K562 (cell line): ENCODE results near the gene ZNF276. TPM values are rescaled to one million over a fixed set of nuclear protein-coding genes. Genes with fewer than 3 reads are reported as not detected.

Experiments
- CBFA2T2 ChIP-seq: fragments of 450-650 bp; conservative IDR thresholded peaks from 2 replicates; pipeline ENCODE4 v1.6.1; 2017; ENCODE audit warnings: mild to moderate bottlenecking
- CHD4 ChIP-seq: fragments of 200-600 bp; sonication (generic); IDR thresholded peaks from 3 replicates; pipeline ENCODE4 v1.6.1; 2012; ENCODE audit warnings: low read depth, mild to moderate bottlenecking, mixed read lengths, low read length, inconsistent platforms; ENCODE audit not compliant: insufficient read depth, insufficient replicate concordance, poor library complexity, severe bottlenecking
- CREM ChIP-seq: IDR thresholded peaks from 2 replicates; pipeline ENCODE4 v1.6.1; 2014; ENCODE audit warnings: antibody characterized with exemption, low read depth
- CTCFL ChIP-seq: IDR thresholded peaks from 2 replicates; pipeline ENCODE4 v1.6.1; 2011; ENCODE audit warnings: borderline replicate concordance, low read depth, mild to moderate bottlenecking, moderate library complexity, low read length; ENCODE audit not compliant: insufficient read depth, poor library complexity, severe bottlenecking
- DPF2 ChIP-seq: fragments of 450-650 bp; IDR thresholded peaks from 2 replicates; pipeline ENCODE4 v1.6.1; 2016
- ESRRB ChIP-seq: fragments of 250-450 bp; sonication (Bioruptor Pico); IDR thresholded peaks from 2 replicates; pipeline ENCODE4 v1.5.0; 2020; ENCODE audit warnings: mild to moderate bottlenecking, moderate library complexity, borderline replicate concordance
- ETV5 ChIP-seq: sonication (generic); formaldehyde crosslinking; IDR thresholded peaks from 2 replicates; pipeline ENCODE4 v1.4.0; 2020; ENCODE audit warnings: low read depth, mild to moderate bottlenecking, missing genetic modification reagents
- HDAC1 ChIP-seq, 2 experiments: fragments of 450-650 bp; IDR thresholded peaks; 2 replicates each; pipeline ENCODE4 v1.6.1; 2016 to 2017; ENCODE audit warnings: inconsistent platforms in 1 of 2, mild to moderate bottlenecking in 1 of 2, moderate library complexity in 1 of 2
- ILF3 ChIP-seq: fragments of 450-650 bp; IDR thresholded peaks from 2 replicates; pipeline ENCODE4 v1.6.1; 2018; ENCODE audit warnings: antibody characterized with exemption, mild to moderate bottlenecking, moderate library complexity, borderline replicate concordance
- MXI1 ChIP-seq: IDR thresholded peaks from 2 replicates; pipeline ENCODE4 v1.6.1; 2011; ENCODE audit warnings: low read depth, mild to moderate bottlenecking, improper control_type of control experiment, low read length
- NFYB ChIP-seq: IDR thresholded peaks from 2 replicates; pipeline ENCODE4 v1.6.1; 2011; ENCODE audit warnings: mild to moderate bottlenecking, moderate library complexity; ENCODE audit not compliant: insufficient read length; ENCODE audit errors: extremely low read depth
- SIN3A ChIP-seq, 2 experiments: fragments of 150-350 bp in 1 of 2; IDR thresholded peaks; 2 replicates each; pipeline ENCODE4 v1.6.1; 2011 to 2016; ENCODE audit warnings: borderline replicate concordance in 2 of 2, low read depth in 2 of 2, low read length in 2 of 2, mild to moderate bottlenecking in 2 of 2, moderate library complexity in 2 of 2; ENCODE audit not compliant: control insufficient read depth in 1 of 2
- TEAD2 ChIP-seq: fragments of 450-650 bp; IDR thresholded peaks from 2 replicates; pipeline ENCODE4 v1.6.1; 2016; ENCODE audit warnings: missing genetic modification characterization, control low read depth, missing compliant biosample characterization
- U2AF1 ChIP-seq: fragments of 200-400 bp; formaldehyde crosslinking; optimal IDR thresholded peaks from 2 replicates; pipeline ENCODE3; 2017; ENCODE audit warnings: mild to moderate bottlenecking, low read depth, low read length, moderate library complexity
- ZKSCAN8 ChIP-seq: fragments of 200-800 bp; sonication (Bioruptor generic); IDR thresholded peaks from 2 replicates; pipeline ENCODE4 v1.6.1; 2016; ENCODE audit warnings: missing genetic modification characterization, missing compliant biosample characterization
- ZNF512 ChIP-seq: IDR thresholded peaks from 2 replicates; pipeline ENCODE4 v1.6.1; 2016; ENCODE audit warnings: missing genetic modification characterization, missing compliant biosample characterization
- polyA plus RNA-seq, 8 experiments: library from polyadenylated mRNA; depleted of rRNA in 4 of 8; stranded (reverse) in 5 of 8; unstranded in 3 of 8; fragments of >200 nt; fragmentation: Nextera tagmentation in 2 of 8; fragmentation: Illumina TruSeq in 1 of 8; extraction: Ambion mirVana in 2 of 8; extraction: Trizol in 1 of 8; gene quantifications; 2 replicates each; pipeline versions ENCODE4 v1.2.1 to v1.2.3, GENCODE V29; 2011 to 2014; ENCODE audit warnings: inconsistent platforms in 1 of 8, missing spikeins in 1 of 8
- total RNA-seq, 7 experiments: library from RNA; depleted of rRNA in 6 of 7; stranded (reverse); fragments of >200 nt in 6 of 7; fragmentation: Illumina TruSeq in 2 of 7; extraction: Trizol in 2 of 7; gene quantifications; 2 replicates each; pipeline versions ENCODE4 v1.2.1 to v1.2.3, GENCODE V29; 2011 to 2021; ENCODE audit warnings: low replicate concordance in 1 of 7
- TF ChIP-seq, protein P1 (sequence below): fragments of 450-650 bp; formaldehyde crosslinking; IDR thresholded peaks from 2 replicates; pipeline ENCODE4 v1.4.0; 2022; ENCODE audit warnings: mild to moderate bottlenecking, moderate library complexity
- TF ChIP-seq, protein P2 (sequence below), 2 experiments: IDR thresholded peaks in 1 of 2; conservative IDR thresholded peaks in 1 of 2; 2 replicates each; pipeline ENCODE4 v1.6.1; 2016; ENCODE audit warnings: low read depth in 2 of 2, mild to moderate bottlenecking in 1 of 2, missing compliant biosample characterization in 1 of 2, missing genetic modification characterization in 1 of 2, moderate library complexity in 1 of 2

Gene ZNF276
- total and polyA plus RNA-seq, 9 of the 15 experiments (the other 6 are each of a cell fraction or from before 2014, with no cell fraction given): 0.49 to 43.9 (median 15.8) TPM

DNA sequence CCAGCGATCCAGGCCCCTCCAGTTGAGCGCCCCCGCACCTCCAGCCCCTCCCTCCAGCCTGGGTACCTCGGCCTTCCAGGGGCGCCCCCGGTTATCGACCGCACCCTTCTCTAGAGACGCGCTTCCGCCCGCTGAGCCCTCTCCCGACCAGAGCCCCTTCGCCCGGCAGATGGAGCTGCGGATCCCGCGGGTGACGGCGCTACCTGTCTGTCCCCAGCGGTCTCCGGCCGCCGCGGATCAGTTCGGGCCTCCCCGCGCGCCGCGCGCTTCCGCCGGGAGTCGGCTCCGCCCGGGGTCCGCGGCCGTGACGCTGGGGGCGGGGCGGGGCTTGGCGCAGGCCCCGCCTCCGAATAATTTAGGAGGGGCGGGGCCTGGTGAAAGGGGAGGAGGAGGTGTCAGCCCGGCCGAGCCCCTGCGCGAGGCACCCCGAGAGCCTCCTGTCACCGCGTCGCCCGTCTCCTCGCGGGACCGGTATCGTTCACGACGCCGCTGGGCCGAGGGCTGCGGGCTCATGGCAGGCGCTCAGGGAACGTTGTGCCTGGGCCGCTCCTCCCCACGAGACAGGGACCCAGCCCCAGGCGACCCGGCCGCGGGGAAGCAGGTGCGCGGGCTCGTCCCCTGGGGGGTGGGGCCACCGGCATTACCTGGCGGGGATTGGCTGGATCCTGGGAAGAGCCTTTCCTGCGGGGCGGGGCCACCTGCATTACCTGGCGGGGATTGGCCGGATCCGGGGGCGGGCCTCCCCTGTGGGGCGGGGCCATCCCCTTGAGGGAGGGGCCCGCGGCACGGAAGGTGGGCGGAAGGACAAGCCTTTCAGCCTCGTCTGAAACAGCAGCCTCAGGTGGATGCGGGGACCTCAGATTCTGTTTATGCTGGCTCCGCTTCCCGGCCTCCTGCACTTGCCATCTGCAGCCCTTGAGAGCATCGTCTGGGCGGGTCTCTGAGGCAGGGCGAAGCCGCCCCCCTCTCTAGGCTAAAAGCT lies 19.6 kb upstream of the ZNF276 start, which contains the start of gene SPATA2L (continued):
- TF ChIP-seq ZKSCAN8 (CRISPR knock-in tag): no peak
- peak; percentile 34 for TF ChIP-seq U2AF1
- peak; percentile 48; the same call in 1 of the 2 replicates for TF ChIP-seq CREM
- TF ChIP-seq, protein P1, sequence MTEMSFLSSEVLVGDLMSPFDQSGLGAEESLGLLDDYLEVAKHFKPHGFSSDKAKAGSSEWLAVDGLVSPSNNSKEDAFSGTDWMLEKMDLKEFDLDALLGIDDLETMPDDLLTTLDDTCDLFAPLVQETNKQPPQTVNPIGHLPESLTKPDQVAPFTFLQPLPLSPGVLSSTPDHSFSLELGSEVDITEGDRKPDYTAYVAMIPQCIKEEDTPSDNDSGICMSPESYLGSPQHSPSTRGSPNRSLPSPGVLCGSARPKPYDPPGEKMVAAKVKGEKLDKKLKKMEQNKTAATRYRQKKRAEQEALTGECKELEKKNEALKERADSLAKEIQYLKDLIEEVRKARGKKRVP (CRISPR knock-in tag): no peak
- TF ChIP-seq TEAD2 (tag): no peak
- TF ChIP-seq ETV5: peak; percentile 65; the same call in 1 of the 2 replicates
- TF ChIP-seq ZNF512 (tag): no peak
- TF ChIP-seq MXI1: 0 out of 2 replicates have a peak, but pooled peaks have one; percentile 30
- no peak for TF ChIP-seq ILF3
- TF ChIP-seq CHD4: no peak
- peak; percentile 62 for TF ChIP-seq CTCFL
- peak in 1 of 2 experiments; percentile 96; a peak in 2 of 4 replicates for TF ChIP-seq HDAC1 (IDR thresholded peaks at IDR 0.05)
- no peak for TF ChIP-seq CBFA2T2
- no peak for TF ChIP-seq ESRRB (CRISPR knock-in tag)
- no peak; the same call in 1 of the 2 replicates for TF ChIP-seq DPF2
- TF ChIP-seq, protein P2, sequence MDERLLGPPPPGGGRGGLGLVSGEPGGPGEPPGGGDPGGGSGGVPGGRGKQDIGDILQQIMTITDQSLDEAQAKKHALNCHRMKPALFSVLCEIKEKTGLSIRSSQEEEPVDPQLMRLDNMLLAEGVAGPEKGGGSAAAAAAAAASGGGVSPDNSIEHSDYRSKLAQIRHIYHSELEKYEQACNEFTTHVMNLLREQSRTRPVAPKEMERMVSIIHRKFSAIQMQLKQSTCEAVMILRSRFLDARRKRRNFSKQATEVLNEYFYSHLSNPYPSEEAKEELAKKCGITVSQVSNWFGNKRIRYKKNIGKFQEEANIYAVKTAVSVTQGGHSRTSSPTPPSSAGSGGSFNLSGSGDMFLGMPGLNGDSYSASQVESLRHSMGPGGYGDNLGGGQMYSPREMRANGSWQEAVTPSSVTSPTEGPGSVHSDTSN (CRISPR knock-in tag; IDR thresholded peaks at IDR 0.05; ENCODE audit: low read depth): no peak
- TF ChIP-seq, protein P2 (tag; conservative IDR thresholded peaks at IDR 0.05; ENCODE audit: low read depth): no peak
- peak; percentile 77 to 79; a peak in 2 of 4 replicates for TF ChIP-seq SIN3A (IDR thresholded peaks at IDR 0.05; ENCODE audit: borderline replicate concordance in 2 of 2, control insufficient read depth in 1 of 2, low read depth in 2 of 2, low read length in 2 of 2)
- peak; percentile 14 for TF ChIP-seq NFYB
